GM19395 (cell line): ENCODE results near the gene UBAC1.

Source experiments
- ATAC-seq: cut with Tn5 transposase; IDR thresholded peaks from one replicate; pipeline ENCODE4 v1.9.1; 2021; ENCODE audit warnings: mild to moderate bottlenecking, moderate library complexity; ENCODE audit not compliant: unreplicated experiment

The UBAC1 gene

GRCh38 chr9:135993765-135994500 is 32.8 kb upstream of the UBAC1 start:
- ATAC-seq: no peak

DNA sequence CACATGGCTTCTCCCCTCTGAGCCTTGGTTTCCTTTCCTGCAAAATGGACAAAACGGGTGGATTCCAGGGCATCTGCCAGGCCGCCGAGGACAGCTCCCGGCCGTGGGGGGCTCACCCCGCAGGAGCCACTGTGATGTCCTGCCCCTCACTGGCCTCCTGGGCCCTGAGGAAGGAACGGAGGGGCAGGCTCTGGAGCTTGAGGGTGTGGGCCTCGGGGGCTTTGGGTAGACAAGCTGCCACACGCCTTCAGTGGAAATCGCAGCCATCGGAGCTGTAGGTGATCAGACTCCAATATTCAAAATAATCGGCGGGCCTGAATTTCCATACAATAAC is 32.2 kb upstream of the UBAC1 start:
- ATAC-seq: no peak

- ATAC-seq: no peak
These were observed 31.6 kb upstream of the UBAC1 start for GRCh38 chr9:135992486-135993408.

DNA sequence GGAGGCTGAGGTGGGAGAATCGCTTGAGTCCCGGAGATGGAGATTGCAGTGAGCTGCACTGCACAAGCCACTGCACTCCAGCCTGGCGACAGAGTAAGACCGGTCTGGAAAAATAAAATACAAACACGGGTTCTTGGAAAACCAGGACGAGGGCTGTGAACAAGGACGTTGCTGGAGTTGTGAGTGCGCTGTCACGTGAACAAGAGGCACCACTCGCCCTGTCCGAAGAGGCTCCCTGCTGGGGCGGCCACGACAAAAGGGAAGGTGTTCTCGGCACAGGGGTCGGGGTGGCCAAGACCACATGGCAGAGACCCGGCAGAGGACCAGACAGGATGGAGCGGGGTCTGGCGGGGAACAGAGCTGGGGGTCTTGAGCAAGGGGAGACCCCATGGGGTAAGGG is 30.6 kb upstream of the UBAC1 start:
- no peak for ATAC-seq

DNA sequence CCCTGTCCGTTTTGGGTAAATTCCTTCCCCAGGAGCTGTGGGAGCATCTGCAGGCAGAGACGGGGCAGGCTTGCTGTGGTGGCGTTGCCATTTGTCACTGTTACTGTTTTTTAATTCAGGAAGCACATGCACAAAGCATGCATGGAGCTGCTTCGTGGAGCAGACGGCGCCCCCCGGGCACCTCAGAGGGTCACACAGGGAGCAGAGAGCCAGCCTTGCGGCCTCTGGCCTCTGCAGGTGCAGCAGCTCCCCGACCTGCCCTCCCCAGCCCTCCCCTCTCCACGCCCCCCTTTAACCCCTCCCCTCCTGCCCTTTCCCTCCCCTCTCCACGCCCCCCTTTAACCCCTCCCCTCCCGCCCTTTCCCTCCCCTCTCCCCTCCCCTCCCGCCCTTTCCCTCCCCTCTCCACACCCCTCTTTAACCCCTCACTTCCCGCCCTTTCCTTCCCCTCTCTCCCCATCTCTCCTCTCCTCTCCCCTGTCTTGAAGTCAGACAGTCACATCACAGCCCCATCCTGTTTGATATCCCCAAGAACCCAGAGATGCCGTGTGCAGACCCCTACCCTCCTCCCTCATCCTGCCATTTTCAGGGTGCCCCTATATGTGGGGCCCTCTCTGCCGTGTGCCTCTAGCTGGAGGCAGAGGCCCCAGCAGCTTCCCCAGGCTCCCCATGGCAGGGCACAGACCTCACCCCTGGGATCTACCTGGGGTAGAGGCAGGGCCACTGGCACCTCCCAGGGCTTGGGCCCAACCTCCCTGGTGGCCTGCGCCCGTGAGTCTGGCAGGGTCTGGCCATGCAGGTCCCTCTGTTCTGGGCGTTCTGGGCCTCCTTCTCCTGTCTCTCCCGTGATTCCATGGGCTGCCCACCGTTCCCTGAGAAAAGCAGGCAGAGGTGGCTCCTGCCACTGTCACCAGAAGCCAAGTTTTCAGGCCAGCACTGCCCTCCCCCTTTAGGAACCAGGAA is 29.6 kb upstream of the UBAC1 start:
- no peak for ATAC-seq

- no peak for ATAC-seq
These were observed 28.7 kb upstream of the UBAC1 start for GRCh38 chr9:135989722-135990467.

GRCh38 chr9:135989157-135989556 is 28.0 kb upstream of the UBAC1 start:
- no peak for ATAC-seq

DNA sequence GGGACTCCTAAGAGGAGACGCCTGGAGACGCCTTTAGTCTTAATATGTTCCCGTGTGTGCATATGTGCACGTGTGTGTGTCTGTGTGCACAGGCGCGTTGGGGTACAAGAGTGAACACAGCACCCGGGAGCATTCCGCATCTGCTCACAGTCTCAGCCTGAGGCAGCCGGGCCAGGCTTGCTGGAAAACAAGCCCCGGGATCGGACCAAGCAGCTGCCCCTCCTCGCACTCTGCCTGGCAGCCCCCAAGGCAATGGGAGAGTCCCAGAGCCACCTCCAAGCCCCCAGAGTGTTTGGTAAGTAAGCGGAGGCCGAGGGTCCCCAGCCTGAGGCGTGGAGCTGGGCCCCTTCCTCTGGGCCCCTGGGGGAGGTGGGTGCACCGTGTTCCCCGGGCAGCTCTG is 27.3 kb upstream of the UBAC1 start:
- no peak for ATAC-seq

GRCh38 chr9:135987838-135988404 is 26.7 kb upstream of the UBAC1 start:
- ATAC-seq: no peak

DNA sequence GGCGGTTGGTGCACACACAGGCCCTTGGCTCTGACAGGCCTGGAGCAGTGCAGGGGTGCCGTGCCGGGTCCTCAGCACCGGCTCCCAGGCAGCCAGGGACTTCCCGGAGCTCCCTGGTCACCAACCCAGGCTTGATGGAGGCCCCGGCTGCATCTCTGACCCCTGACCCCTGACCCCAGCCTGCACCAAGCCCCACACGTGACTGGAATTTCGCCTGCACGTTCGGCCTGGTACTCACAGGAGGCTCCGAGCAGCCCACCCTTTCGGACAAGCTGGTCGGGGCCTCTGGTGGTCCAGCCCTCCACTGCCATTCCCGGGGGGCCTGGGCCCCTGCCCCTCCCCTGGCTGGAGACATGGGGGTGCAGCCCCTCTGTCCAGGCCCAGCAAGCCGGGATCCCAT is 25.4 kb upstream of the UBAC1 start:
- no peak for ATAC-seq

DNA sequence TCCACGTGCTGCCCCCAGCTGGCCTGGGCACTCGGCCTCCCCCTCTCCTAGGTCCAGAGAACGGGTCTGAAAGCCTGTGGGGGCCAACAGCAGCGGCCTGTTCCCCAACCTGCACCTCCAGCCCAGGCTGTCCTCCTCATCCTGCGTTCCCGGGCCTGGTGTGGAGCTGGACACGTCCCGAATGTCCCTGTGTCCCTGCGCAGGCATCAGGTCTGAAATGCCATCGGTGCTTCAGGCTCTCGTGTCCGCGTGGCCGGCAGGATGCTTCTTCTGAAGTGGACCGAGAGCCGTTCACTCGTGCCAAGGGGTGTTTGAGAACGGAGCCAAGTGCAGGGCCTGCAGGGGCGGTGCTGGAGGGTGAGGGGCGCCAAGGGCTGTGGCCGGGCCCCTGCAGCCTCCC is 24.7 kb upstream of the UBAC1 start:
- no peak for ATAC-seq

GRCh38 chr9:135985459-135985774 is 24.2 kb upstream of the UBAC1 start:
- no peak for ATAC-seq

DNA sequence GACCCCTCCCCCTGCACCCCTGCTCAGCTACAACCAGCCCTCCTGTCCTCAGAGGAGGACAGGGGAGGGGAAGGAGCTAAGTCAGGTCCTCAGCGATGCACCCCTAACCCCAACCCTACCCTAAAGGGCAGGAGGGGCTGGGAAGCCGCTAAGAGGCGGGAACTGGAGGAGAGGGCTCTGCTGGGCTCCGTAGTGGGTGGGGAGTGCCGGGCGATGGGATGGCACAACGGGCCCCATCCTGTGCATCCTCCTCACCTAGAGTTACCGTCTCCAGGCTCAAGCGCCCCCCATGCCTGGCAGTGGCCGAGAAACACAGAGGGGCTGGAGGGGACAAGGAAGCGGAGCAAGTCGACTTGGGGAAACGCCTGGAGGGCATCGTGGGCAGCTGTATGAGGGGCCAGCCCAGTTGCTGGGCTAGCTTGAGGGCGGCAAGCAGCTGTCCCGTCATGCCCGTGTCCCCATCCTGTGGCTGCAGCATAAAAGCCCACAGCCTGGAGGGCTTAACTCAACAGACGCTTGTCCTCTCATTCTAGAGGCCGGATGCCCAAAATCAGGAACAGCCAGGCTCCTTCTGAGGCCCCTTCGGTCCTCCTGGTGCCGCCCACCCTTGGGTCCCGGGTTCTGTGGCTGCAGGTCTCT is 23.0 kb upstream of the UBAC1 start:
- no peak for ATAC-seq

DNA sequence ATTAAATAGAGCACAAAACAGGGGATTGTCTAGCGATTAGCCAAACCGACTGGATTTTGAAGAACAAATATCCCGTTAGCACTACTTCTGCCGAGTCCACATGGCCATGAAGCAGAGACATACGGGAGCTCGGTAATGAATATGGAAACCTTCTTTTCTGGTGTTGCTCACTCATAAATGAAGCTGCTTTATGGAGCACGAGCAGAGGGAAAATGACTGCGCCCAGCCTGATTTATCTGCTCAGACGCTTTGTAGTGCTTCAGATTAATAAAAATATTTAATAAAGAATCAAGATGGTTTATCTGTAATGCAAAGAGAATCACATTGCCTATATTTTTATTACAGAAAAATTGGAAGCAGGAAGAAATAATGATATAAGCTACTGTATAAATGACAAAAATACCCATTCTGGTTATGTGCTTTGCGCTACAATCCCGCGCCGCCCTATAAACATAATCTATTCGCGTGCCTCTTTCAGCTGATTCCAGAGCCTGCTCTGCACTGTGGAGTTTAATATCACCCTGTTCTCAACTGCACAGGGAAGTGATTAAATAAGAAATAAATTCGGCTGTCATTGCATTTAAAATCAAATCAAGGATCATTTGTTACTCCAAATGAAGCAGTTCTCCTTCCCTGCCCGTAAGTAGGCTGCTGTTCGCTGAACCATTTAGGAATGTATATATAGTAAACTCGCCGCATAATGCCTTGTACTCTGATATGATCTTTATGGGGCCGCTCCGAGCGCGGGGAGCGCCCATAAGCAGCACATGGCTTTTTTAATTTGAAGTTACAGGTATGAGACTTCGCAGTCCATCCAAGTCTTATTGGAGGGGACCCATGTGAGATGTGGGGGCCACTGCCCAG is 22.3 kb upstream of the UBAC1 start:
- ATAC-seq: no peak

- ATAC-seq: no peak
These were observed 21.5 kb upstream of the UBAC1 start for GRCh38 chr9:135982499-135983207.

DNA sequence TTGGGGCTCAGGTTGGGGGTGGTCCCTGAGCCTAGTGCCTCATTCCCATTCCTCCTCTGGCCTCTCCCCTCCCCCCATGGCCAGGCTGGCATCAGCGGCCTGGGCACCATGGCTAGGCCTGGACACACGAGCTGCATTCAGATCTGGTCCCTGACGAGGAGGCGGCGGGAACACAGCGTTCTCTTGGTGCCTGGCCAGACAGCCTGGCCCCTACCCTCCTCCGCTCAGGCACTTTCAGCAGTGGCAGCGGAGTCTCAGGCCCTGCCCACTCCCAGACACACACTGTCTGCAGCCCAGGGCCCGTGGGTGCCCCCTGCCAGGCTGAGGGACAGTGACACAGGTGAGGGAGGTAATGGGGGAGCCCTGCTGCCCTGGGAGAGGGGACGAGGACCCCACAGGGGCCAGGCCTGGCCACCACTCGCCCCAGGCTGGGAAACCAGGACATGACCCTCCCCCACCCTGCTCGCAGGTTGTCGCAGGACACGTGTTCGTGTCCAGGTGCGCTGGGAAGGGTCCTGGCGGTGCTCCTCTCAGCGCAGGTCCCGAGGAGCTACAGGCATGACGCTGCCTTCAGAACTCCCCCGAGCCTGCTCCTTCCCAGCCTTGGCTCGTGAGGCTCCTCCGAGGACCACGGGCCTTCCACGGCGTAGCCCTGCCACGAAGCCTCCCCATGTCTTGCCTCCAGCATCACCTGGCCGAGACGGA is 19.9 kb upstream of the UBAC1 start:
- no peak for ATAC-seq

DNA sequence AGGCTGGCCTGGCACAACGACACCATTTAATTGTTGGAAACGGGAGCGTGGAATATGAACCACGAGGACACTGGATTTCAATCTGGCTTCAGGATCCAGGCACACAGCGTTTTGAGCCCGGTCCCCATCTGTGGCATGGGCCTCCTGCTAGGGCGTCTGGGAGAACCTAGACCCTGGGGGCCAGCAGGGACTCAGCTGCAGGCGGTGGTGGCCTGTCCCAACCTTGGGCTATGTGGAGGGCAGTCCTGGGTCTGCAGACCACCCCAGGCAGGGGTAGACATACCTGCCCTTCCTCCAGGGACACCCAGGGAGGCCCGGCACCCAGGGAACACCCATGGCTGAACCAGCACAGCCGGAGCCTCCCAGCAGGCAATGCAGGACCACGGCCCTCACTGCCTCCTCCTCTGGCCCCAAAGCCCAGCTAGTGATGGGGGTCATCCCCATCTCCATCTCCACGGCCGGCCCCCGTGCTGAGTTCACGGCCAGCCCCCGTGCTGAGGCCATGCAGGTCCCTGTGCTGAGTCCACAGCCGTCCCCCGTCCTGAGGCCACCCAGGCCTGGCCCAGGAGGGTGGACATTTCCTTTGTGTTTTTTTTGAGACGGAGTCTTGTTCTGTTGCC is 18.5 kb upstream of the UBAC1 start:
- ATAC-seq: no peak
